Islet precursor cell (in vitro differentiated cells): Measurements from ENCODE around the gene TRIM41.
"Not testable (repeated sequence)": the region's sequence is repeated elsewhere in the genome, so short reads cannot be mapped to it uniquely, and the experiment has no call there.

Experiments
- DNase-seq: peaks from one replicate; pipeline ENCODE4 v3.0.0-alpha.2; 2018

TRIM41 gene

DNA sequence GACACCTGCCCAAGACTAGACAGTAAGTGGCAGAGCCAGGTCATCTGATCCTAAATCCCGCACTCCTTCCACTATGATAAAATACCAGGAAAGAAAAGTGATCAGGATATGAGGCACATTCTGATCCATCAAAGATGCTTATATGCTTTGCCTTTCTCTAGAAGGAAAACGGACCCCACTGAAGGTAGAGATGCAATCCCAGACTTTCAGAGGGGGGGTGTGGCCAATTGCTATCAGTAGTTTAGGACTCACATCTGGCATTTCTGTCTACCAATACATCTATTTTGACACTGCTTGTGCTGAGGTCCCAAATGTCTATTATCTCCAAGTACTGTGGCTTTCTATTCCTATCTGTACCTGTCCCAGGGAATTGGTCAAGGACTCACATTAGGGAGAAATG, 36.2 kb downstream of the TRIM41 start:
- no peak for DNase-seq

DNA sequence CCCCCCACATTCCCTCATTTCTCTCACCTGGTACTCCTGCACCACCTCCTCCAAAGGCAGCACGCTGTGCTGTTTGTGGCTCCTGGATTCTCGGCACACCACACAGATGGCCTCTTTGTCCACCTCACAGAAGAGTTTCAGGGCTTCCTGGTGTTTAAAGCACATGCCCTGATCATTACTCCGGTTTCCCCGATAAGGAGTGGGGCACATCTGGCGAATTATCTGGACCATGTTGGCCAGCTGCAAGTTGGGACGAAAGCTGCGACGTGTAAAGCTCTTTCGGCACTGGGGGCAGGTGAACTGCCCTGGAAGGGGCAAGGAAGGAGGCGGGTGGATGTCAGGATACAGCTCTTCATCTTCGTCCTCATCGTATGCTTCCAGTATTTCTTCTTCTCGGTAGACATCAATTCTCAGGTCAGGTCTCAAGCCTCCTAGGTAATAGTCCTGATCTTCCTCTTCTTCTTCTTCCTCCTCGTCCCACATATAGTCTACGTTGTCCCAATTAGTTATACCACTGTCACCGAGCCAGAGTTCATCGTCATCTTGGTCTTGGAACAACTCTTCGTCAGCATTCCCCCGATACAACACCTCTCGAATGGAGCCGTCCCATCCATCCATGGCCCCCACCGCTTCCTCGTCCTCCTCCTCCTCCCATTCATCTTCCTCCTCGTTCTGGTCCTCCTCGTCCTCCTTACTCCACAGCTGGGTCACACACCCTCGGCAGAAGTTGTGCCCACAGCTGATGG, 37.1 kb downstream of the TRIM41 start:
- peak; percentile 55 for DNase-seq

DNA sequence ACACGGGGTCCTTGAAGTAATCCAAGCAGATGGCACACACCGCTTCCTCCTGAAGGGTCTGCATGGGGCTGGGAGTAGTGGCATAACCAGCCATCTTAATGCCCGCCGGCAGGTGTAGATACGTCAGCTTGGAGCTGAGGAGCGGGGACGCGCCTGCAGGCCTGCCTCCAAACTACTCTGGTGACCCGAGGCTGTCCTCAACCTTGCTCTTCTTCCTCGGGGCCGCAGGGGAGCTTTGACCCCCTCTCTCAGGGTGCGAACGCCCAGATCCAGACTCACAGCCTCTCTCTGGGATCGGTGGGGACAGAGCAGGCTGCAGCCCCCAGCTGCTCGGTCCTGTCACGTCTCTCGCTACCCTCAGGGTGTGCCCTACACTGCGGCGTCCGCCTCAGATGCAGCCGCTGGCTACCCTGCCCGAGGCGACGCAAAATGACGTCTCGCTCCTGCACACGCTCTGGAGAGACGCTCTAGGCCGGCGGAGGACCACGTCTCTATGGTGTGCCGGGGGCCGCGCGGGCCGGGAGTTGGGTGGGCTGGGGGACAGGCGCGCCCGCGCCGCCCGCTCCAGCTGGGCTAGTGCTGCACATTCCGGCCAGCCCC, 37.7 kb downstream of the TRIM41 start, which contains the start of gene TRIM52:
TSS of gene TRIM52 (minus strand) at position 424 of the 600 bp plus-strand sequence. CDS start at position 94, 330 bp downstream.
- DNase-seq = peak; percentile 96

DNA sequence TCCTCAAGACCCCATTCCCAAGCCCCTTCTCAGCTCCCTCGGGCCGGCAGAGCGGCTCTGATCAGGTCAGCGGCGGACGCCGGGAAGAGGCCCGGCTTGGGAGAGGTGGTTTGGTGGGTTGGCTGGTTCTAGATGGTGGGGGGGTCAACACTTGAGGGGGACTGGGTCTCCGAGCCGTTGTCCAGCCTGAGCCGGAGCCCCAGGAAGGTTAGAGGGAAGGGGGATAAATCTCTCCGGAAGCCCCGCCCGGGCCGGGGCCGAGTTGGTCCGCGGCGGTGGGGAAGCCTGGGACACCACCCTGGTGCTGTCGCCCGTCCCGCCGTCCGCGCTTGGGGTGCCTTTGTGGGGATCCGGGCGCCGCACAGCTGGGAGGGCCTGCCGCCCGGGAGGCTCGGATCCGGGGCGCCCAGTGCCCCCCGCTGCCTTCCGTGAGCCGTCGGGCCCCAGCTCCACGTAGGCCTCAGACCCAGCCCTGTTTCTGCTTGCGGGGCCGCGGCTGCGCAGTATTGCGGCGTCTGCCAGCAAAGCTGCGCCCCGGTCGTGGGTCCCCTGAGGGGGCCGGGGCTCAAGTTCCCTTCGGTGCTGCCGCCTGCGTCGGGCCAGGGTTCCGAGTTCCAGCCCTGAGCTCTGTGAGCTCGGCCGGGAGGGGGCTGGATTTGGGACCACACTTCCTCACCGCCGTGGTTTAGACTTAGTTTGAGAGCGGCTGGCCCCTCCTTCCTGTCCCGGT, 38.4 kb downstream of the TRIM41 start:
- DNase-seq = peak; percentile 88

DNA sequence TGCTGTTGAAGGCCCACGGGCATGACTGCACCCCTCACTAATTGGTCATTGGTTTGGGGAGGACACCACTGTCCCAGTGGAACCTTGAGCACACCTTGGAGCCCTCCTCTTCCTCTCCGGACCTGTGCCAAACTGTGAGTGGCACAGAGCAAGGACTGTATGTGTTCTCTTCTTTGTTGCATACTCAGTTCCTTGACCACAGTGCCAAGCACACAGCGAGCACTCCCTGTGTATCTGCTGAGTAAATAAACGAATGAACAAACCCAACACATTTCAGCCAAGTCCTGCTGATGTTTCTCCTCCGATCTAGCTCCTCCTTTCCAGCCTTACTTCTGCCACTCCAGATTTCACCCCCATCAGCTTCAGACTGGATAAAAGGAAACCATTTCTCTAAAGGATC, 40.6 kb downstream of the TRIM41 start:
- DNase-seq = peak; percentile 13

DNA sequence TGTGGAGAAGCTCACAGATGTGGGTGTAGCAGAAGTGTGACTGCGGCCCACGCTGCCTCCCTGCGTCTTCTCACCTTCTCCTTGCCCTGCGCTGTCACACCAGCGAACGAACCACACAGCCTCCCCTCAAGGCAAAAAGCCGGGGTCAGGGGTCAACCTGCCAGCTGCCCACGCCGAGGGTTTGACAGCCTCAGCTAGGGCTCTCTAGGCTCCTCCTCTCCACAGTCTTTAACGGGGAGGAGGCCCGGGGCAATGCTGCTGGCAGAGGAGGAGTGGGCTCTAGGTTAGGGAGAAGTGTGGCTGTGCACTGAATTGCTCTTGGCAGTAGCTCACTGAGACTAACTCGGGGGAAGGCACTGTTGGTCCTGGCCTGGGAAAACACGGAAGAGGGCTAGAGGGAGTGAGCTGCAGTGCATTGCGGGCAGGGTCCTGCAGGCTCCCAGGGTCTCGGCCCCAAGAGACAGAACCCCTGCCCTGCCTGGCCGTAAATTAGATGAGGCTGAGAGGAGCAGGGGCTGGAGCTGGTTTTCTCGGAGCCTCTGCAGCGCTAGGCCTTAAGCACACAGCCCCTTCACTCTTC, 42.1 kb downstream of the TRIM41 start:
- peak; percentile 74 for DNase-seq

DNA sequence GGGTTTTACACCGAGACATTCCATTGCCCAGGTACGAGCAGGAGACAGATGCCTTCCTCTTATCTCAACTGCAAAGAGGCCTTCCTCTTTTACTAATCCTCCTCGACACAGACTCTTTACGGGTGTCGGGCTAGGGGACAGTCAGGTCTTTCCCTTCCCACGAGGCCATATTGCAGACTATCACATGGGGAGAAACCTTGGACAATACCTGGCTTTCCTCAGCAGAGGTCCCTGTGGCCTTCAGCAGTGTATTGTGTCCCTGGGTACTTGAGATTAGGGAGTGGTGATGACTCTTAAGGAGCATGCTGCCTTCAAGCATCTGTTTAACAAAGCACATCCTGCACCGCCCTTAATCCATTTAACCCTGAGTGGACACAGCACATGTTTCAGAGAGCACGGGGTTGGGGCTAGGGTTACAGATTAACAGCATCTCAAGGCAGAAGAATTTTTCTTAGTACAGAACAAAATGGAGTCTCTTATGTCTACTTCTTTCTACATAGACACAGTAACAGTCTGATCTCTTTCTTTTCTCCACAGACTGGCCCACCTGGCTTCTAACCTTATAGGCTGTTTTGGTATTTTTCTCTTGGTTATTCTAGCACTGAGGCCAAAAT, 44.3 kb downstream of the TRIM41 start:
- not testable (repeated sequence) for DNase-seq

DNA sequence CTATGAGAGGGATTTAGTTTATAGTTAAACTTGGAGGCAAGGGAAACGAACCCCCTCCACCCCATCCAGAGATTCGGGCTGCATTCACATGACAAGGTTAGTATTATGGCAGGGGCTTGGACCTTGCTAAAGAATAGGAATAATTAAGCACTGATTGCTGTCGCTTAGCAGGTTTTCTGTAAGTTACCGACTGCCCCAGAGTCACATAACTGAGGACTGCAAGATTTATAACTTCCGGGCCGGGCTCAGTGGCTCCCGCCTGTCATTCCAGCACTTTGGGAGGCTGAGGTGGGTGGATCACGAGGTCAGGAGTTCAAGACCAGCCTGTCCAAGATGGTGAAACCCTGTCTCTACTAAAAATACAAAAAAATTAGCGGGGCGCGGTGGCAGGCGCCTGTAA, 44.8 kb downstream of the TRIM41 start:
- not testable (repeated sequence) for DNase-seq

DNA sequence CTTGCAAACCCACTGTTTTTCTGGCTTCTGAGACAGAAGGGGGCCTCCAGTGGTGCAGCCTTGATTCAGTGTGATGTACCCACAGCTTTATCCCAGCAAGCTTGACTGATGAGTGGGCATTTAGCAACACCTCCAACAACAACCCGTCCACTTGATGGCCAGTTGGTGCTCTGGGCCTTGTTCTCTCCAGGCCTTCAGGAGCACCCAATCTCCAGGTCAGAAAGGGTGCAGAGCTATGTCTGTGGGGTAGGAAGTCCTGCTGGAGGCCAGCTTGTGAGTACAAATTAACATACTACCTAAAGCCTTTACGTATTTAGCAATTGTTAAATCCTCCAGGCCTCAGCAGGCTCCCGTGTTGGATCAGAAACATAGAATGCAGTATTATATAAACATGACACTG, 48.0 kb downstream of the TRIM41 start:
- no peak for DNase-seq

DNA sequence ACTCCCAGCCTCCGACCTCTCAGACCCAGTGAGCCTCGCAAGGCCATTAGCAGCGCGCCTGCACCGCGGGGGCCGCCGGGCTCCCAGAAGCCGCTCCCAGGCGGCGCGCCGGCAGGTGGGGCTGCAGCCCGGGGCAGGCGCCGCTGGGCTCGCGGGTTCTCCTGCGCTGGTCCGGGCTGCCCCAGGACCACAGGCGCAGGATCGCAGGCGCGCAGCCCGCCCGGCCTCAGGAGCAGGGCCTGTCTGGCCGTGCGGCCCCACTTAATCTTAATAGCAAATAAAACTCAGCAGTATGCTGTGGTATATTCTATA, 50.3 kb downstream of the TRIM41 start:
- peak; percentile 87 for DNase-seq

DNA sequence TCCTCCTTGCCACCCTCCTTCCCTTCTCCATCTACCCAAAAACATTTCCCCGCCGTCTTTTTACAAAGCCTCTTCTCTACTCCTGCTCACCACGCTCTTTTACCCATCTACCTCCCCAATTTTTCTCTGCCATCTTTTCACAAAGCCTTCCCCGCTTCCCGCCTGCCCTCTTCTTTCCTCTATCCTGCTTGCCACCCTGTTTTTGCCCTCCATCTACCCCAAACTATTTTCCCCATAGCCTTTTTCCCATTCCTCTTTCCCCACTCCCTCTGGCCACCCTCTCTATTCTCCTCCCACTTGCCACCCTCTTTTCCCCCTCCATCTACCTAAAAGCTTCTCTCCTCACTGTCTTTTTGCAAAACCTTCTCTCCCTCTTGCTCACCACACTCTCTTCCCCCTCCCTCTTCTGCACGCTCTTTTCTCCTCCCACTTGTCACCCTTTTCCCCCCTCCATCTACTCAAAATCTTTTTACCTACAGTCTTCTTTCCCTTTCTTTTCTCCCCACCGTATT, 57.2 kb downstream of the TRIM41 start:
- DNase-seq = peak; percentile 43

DNA sequence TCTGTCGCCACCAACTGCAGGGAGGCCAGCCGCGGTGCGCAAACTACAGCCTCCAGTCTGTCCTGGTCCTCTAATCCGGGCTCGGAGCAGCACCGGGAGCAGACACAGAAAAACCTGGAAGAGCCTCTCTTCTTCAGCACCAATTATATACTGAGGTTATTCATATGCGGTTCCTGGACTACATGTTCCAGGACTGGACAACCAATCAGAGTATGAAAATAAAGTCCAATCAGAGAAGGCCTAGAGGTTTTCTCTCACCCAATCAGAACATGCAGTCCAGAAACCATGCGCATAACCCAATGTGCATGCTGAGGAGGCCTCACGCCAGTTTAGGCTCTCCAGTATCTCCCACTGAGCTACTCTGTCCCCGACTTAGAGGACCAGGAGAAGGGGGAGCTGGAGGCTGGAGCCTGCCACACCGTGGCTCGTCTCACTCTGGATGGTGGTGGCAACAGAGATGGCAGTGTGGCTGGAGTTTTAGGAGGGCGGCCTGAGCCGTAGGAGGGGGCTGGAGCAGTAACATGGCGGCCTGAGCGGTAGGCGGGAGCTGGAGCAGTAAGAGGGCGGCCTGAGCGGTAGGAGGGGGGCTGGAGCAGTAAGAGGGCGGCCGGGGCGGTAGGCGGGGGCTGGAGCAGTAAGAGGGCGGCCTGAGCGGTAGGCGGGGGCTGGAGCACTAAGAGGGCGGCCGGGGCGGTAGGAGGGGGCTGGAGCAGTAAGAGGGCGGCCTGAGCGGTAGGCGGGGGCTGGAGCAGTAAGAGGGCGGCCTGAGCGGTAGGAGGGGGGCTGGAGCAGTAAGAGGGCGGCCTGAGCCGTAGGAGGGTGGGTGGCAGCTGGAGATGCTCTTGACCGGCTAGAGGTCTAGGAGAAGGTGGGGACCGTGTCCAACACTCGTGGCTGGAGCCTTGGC, 58.2 kb downstream of the TRIM41 start:
- peak; percentile 97 for DNase-seq

DNA sequence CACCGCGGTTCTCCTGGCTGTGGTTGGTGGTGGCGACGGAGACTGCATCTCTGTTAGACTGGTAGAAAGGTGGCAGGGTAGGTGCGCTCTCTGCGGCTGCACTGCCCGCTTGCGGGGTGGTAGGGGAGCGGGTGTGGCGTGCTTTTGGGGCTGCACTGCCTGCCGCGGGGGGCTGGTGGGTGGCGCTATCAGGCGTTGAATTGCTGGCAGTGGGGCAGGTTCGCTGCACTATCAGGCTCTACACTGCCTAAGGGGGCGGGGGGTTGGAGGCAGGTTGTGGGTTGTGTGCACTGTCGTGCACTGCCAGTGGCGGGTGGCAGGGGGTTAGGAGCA, 58.9 kb downstream of the TRIM41 start:
- DNase-seq = no peak

DNA sequence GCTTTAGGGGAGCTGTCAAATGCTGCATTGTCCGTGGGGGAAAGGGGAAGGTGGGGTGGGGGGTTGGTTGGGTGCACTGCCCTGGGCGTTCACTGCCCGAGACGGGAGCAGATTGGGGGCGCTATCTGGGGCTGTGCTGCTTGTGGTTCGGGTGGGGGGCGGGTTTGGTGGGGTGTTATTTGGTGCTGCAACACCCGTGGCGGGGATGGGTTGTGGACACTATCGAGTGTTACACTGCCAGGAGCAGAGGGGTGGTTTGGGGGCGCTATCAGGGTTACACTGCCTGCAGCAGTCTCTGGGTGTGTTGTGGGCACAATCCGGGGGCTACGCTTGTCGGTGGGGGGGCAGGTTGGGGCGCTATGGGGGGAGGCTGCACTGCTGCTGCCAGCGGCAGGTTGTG, 59.3 kb downstream of the TRIM41 start:
- not testable (repeated sequence) for DNase-seq

DNA sequence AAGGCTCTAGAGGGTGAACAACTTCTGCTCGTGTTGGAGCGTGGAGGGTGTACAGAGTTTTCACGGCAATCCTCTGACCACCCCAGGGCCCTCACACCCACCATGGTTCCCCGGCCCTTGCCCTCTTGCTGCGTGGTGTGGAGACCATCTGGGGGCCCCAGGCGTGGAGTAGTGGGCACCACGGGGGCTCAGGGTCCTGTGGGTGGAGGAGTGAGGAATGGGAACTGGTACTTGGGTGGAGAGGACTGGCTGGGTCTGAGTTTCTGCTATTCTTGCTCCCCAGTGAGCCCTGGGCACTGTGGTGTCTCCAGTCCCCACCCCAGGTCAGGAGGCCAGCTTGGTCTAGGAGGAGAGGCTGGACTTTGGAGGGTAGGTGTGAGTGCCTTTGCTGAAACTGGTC, 59.8 kb downstream of the TRIM41 start:
- no peak for DNase-seq

DNA sequence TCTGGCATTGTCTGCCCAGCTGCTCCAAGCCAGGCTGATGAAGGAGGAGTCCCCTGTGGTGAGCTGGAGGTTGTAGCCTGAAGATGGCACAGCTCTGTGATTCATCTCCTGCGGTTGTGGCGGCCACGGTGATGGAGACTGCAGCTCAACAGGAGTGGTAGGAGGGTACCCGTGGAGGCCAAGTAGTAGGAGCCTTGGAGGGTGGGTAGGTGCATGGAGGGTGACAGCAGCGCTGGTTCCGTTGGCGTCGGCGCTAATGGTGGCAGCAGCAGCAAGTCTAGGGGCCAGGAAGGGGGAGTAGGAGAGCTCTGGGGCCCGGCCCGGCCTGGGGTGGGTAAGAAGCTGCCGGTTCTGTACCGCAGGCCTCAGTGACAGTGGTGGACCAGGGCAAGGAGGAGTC, 60.3 kb downstream of the TRIM41 start:
- DNase-seq = no peak

DNA sequence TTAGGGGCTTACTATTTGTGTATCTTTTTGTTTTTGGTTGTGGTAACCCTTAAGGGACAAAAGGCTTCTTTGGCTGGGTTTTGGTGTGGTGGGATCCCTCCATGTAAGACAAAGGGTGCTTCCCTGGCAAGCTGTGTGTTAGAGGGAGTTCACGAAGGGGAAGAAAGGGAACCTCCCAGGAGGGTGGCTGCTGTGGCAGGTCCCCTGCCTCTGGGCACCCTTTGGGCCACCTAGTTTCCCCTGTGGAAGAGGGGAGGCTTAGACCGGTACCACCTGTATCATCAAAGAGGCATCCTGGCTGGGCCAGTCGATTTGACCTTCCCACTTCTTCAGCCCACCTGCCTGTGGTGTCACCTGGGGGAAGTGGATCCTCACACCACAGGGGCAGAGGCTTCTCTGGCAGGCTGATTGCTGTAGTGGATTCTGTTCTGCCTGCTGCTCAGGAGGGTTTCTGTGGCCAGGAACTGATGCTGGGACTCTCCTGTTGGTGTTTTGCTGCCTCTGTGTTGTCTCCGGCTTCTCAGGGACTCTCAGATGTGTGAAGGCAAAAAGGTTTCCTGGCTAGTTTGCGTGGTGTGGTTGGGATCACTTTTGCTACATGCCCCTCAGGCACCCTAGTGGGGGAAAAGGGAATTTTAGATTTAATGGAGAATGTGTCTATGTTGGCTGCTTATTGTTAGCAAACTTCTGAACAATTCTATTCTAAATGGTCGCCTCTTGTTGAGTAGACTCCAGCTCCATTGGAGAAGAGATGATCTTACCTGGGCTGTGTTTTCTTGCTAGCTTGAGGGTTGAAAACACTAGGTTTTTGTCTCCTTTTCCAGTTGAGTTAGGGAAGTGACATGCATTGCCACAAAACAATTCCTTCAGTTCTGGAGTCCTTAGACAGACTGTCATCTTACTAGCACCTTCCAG, 61.0 kb downstream of the TRIM41 start:
- DNase-seq = not testable (repeated sequence)
